Gastrocnemius medialis (tissue), 4 donors: ENCODE results near the gene GABARAPL2. TPM values are rescaled to one million over a fixed set of nuclear protein-coding genes. Genes with fewer than 3 reads are reported as not detected.

Experiments
- ATAC-seq, 2 donors: fragments of 150-250 bp; one replicate each; pipeline ENCODE4 v1.9.1; 2016
- DNase-seq, 2 donors: peaks; one replicate each; pipeline ENCODE4 v3.0.0-alpha.2; 2019
- H3K27ac ChIP-seq, 4 donors: fragments of 200-600 bp; sonication (generic); 1 replicate in 1 of 4; 2 replicates in 3 of 4; pipeline ENCODE4 v1.5.1; 2016 to 2018; ENCODE audit warnings: mild to moderate bottlenecking in 2 of 4, moderate library complexity in 1 of 4
- H3K27me3 ChIP-seq, 3 donors: fragments of 200-600 bp; sonication (generic) in 2 of 3; 1 replicate in 1 of 3; 2 replicates in 2 of 3; pipeline versions ENCODE4 v1.5.1 to v1.6.0; 2016 to 2019; ENCODE audit warnings: mild to moderate bottlenecking in 1 of 3, moderate library complexity in 1 of 3
- H3K36me3 ChIP-seq, 2 donors: fragments of 200-600 bp; sonication (generic) in 1 of 2; one replicate each; pipeline ENCODE4 v1.5.1; 2017 to 2018
- H3K4me1 ChIP-seq, 2 donors: fragments of 200-600 bp; sonication (generic) in 1 of 2; one replicate each; pipeline ENCODE4 v1.5.1; 2016 to 2017; ENCODE audit warnings: mild to moderate bottlenecking in 2 of 2
- H3K4me3 ChIP-seq, 4 donors: fragments of 200-600 bp; sonication (generic) in 3 of 4; 1 replicate in 1 of 4; 2 replicates in 3 of 4; pipeline ENCODE4 v1.5.1; 2016 to 2019; ENCODE audit warnings: mild to moderate bottlenecking in 2 of 4
- H3K9me3 ChIP-seq, 3 donors: fragments of 200-600 bp; sonication (generic) in 2 of 3; 1 replicate in 1 of 3; 2 replicates in 2 of 3; pipeline ENCODE4 v1.5.1; 2016 to 2019
- POLR2A ChIP-seq, 2 donors: fragments of 450-650 bp; IDR thresholded peaks; one replicate each; pipeline ENCODE4 v1.6.1; 2017; ENCODE audit warnings: antibody characterized with exemption in 2 of 2, mild to moderate bottlenecking in 2 of 2, moderate library complexity in 2 of 2
- in situ Hi-C, 4 donors: fragments of 200-750 bp; cut with MboI; loops; one replicate each; pipeline versions ENCODE4 v1.15.0 to v1.8.0; 2017; ENCODE audit warnings: low sequenced_read_pairs in 4 of 4
- intact Hi-C: fragments of 100-400 bp; cut with DNase I; formaldehyde crosslinking; loops from one replicate; pipeline ENCODE4 v1.15.1; 2023; ENCODE audit warnings: low total_unique reads
- total RNA-seq, 4 donors: library from RNA; depleted of rRNA; stranded (reverse); fragments of >200 nt; gene quantifications; one replicate each; pipeline versions ENCODE4 v1.1.0 to v1.2.3, GENCODE V29; 2016
- TF ChIP-seq, protein P1 (sequence below), 5 experiments: fragments of 450-650 bp in 3 of 5; fragments of 200-600 bp in 2 of 5; sonication (generic) in 2 of 5; IDR thresholded peaks in 4 of 5; conservative IDR thresholded peaks in 1 of 5; 1 replicate in 4 of 5; 2 replicates in 1 of 5; pipeline ENCODE4 v1.5.1; 2016 to 2019; ENCODE audit warnings: antibody characterized with exemption in 5 of 5, mild to moderate bottlenecking in 3 of 5, moderate library complexity in 3 of 5

GABARAPL2 gene
- total RNA-seq, 4 donors from 2014 or later: 92.2 to 137 (median 117) TPM

DNA sequence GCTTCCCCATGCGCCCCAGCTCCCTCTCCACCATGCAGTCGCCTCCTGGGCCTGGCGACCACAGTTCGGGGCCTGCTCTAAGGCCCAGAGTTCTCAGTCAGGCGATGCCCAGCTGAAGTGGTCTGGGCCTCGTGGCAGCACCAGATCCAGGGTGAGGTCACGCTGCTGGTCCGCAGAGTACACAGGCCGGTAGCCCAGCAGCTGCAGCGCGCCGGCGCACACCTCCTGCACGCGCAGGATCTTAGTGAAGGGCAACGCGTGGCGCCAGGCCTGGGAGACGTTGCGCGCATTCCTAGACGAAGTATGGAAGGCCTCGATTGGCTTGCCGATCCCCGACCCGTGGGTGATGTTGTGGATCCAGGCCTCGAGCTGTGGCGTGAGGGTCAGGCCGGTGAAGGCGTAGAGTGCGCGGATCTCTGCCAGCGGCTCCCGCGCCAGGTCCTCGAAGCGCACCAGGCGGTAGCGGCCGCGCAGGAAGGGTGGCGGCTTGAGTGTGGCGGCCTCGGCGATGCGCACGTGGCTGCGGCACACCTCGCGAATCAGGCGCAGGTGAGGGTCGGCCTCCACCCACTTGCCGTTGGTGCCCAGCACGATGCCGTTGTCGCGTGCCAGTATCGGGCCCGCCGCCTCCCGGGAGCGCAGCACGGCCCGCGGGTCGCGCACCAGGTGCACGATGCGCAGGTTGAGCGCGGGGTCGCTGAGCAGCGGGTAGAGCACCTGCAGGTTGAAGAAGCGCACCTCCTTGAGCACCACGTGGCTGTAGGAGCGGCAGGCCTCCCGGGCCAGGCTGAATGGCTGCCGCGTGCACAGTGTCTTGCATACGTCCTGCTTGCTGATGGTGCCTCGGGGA lies 36.9 kb upstream of the GABARAPL2 start:
- intact Hi-C loops (no loop called here), in situ Hi-C loops (no loop called here)
- no peak for ATAC-seq
- Histone ChIP-seq H3K36me3 (no peaks in the 10 kb centered on the region), H3K4me3 (no peak overlapping the region), H3K27me3 (no peaks in the 10 kb centered on the region), H3K27ac (no peak overlapping the region), H3K4me1 (no peaks in the 10 kb centered on the region), H3K9me3 (no peaks in the 10 kb centered on the region)
- no peak for TF ChIP-seq POLR2A (IDR thresholded peaks at IDR 0.05)
- DNase-seq: no peak

DNA sequence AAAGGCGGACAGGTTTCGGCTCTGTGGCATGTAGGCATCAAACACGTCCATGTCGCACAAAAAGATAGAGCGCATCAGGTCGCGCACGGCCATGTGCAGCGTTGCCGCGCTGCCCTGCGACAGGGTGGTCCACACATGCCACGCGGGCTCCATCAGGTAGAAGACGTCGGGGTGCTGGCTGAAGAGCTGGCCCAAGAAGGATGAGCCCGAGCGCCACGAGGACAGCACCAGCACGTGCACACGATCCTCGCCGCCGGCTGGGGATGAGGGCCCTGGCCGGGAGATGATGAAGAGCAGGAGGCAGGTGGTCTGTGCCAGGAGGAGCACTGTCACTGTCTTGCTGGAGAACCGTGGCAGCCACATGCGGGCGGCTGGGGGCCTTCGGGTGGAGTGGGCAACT lies 36.2 kb upstream of the GABARAPL2 start:
- Histone ChIP-seq H3K9me3 (no peaks in the 10 kb centered on the region), H3K27ac (no peak overlapping the region), H3K27me3 (no peaks in the 10 kb centered on the region), H3K4me3 (no peak overlapping the region), H3K36me3 (no peaks in the 10 kb centered on the region), H3K4me1 (no peaks in the 10 kb centered on the region)
- no peak for ATAC-seq
- DNase-seq: no peak
- in situ Hi-C loops (no loop called here), intact Hi-C loops (no loop called here)
- TF ChIP-seq POLR2A (IDR thresholded peaks at IDR 0.05): no peak
- TF ChIP-seq, protein P1, sequence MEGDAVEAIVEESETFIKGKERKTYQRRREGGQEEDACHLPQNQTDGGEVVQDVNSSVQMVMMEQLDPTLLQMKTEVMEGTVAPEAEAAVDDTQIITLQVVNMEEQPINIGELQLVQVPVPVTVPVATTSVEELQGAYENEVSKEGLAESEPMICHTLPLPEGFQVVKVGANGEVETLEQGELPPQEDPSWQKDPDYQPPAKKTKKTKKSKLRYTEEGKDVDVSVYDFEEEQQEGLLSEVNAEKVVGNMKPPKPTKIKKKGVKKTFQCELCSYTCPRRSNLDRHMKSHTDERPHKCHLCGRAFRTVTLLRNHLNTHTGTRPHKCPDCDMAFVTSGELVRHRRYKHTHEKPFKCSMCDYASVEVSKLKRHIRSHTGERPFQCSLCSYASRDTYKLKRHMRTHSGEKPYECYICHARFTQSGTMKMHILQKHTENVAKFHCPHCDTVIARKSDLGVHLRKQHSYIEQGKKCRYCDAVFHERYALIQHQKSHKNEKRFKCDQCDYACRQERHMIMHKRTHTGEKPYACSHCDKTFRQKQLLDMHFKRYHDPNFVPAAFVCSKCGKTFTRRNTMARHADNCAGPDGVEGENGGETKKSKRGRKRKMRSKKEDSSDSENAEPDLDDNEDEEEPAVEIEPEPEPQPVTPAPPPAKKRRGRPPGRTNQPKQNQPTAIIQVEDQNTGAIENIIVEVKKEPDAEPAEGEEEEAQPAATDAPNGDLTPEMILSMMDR (IDR thresholded peaks at IDR 0.05 in 4 of 5, conservative IDR thresholded peaks at IDR 0.05 in 1 of 5): no peak

DNA sequence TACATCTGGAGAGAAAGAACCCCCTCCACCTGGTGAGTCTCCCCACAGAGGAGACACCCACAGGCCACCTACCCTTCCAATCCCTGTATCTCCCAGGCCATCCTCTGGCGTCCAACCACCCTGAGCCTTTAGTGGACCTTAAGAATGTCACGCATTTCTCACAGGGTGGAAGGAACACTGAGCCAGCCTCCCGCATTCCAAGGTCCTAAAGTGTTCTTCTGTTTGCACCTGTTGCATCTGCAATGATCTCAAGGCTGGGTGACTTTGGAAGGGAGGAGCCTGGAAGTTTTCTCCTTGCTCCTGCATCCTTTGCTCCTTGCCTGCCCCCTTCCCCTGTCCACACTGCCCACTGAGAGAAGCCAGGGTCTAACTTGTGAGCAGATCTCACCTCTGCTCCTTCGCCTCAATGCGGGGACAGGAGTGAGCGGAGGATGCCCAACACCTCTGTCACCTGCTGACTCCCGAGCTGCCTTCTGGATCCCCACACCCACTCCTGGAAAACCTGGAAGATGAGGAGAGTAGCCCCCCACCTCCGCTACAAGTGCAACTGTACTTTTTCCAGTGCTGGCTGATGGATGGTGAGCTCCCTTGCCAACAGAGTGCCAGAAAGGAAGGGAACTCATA lies 33.9 kb upstream of the GABARAPL2 start:
- intact Hi-C loops (no loop called here), in situ Hi-C loops (no loop called here)
- Histone ChIP-seq H3K9me3 (no peaks in the 10 kb centered on the region), H3K27me3 (no peaks in the 10 kb centered on the region), H3K4me3 (no peak overlapping the region), H3K36me3 (no peaks in the 10 kb centered on the region), H3K4me1 (no peaks in the 10 kb centered on the region), H3K27ac (no peak overlapping the region)
- ATAC-seq (no peak), DNase-seq (no peak)
- TF ChIP-seq, protein P1 (IDR thresholded peaks at IDR 0.05 in 4 of 5, conservative IDR thresholded peaks at IDR 0.05 in 1 of 5): no peak
- no peak for TF ChIP-seq POLR2A (IDR thresholded peaks at IDR 0.05)

DNA sequence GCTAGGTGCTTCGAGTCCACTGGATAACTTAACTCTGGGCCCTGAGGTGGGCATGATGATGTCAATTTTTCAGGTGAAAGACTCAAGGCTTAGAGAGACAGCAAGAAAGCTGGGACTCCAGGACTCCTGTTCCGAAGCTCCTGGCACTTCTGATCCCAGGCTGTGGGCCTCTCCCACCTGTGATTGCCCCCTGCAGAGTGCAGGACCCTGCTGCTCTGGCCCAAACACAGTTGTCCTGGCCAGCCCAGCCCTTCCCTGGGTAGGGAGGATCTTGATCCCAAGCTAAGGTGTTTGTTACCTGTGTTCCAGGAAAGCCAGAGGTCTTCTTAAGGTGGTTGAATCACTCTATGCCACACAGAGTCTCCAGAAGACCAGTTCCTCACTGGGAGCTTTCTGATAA lies 33.4 kb upstream of the GABARAPL2 start:
- H3K4me1 ChIP-seq: no peaks in the 10 kb centered on the region

More for the DNA sequence above, 33.4 kb upstream of the GABARAPL2 start:
- Histone ChIP-seq H3K9me3 (no peaks in the 10 kb centered on the region), H3K36me3 (no peaks in the 10 kb centered on the region), H3K4me3 (no peak overlapping the region), H3K27me3 (no peaks in the 10 kb centered on the region), H3K27ac (no peak overlapping the region)
- TF ChIP-seq, protein P1 (IDR thresholded peaks at IDR 0.05 in 4 of 5, conservative IDR thresholded peaks at IDR 0.05 in 1 of 5): no peak
- no peak for TF ChIP-seq POLR2A (IDR thresholded peaks at IDR 0.05)
- DNase-seq: no peak
- ATAC-seq: no peak
- in situ Hi-C loops: no loop called here
- intact Hi-C loops: no loop called here
